Activated naive CD4-positive, alpha-beta T cell treated with anti-CD3 and anti-CD28 coated beads, Interleukin-2, amount 50 U/mL, for 24 hours (primary cell): ENCODE data around the gene PTPRG.

Source experiments
- H3K27ac Mint-ChIP-seq: one replicate; pipeline ENCODE4 v1.8.0; 2021; ENCODE audit warnings: mild to moderate bottlenecking, mixed read lengths
- H3K27me3 Mint-ChIP-seq: one replicate; pipeline ENCODE4 v1.8.0; 2021; ENCODE audit warnings: mixed read lengths
- H3K36me3 Mint-ChIP-seq: one replicate; pipeline ENCODE4 v1.8.0; 2021; ENCODE audit warnings: mixed read lengths
- H3K4me1 Mint-ChIP-seq: one replicate; pipeline ENCODE4 v1.8.0; 2021; ENCODE audit warnings: mixed read lengths
- H3K4me3 Mint-ChIP-seq: one replicate; pipeline ENCODE4 v1.8.0; 2021; ENCODE audit warnings: mild to moderate bottlenecking, mixed read lengths
- H3K9me3 Mint-ChIP-seq: one replicate; pipeline ENCODE4 v1.8.0; 2021; ENCODE audit warnings: mixed read lengths

The PTPRG gene

GRCh38 chr3:61617041-61617440, 55.7 kb downstream of the PTPRG start:
- Mint-ChIP-seq H3K27ac (no peak overlapping the region), H3K4me3 (no peak overlapping the region), H3K27me3 (peaks cover 3% of the 10 kb centered on the region), H3K4me1 (no peaks in the 10 kb centered on the region), H3K9me3 (no peaks in the 10 kb centered on the region), H3K36me3 (no peaks in the 10 kb centered on the region)

GRCh38 chr3:61617651-61618050, 56.3 kb downstream of the PTPRG start:
- H3K9me3 Mint-ChIP-seq: no peaks in the 10 kb centered on the region
- H3K27me3 Mint-ChIP-seq: peaks cover 3% of the 10 kb centered on the region
- no peaks in the 10 kb centered on the region for H3K36me3 Mint-ChIP-seq
- H3K27ac Mint-ChIP-seq: no peak overlapping the region
- H3K4me1 Mint-ChIP-seq: no peaks in the 10 kb centered on the region
- no peak overlapping the region for H3K4me3 Mint-ChIP-seq

GRCh38 chr3:61618231-61618630, 56.9 kb downstream of the PTPRG start:
- no peak overlapping the region for H3K27ac Mint-ChIP-seq

GRCh38 chr3:61618871-61619270, 57.5 kb downstream of the PTPRG start:
- Mint-ChIP-seq H3K27ac (no peak overlapping the region), H3K4me3 (no peak overlapping the region), H3K36me3 (no peaks in the 10 kb centered on the region), H3K9me3 (no peaks in the 10 kb centered on the region), H3K27me3 (peaks cover 3% of the 10 kb centered on the region), H3K4me1 (no peaks in the 10 kb centered on the region)

More at GRCh38 chr3:61618231-61618630, 56.9 kb downstream of the PTPRG start:
- Mint-ChIP-seq H3K36me3 (no peaks in the 10 kb centered on the region), H3K4me1 (no peaks in the 10 kb centered on the region), H3K4me3 (no peak overlapping the region), H3K27me3 (peaks cover 3% of the 10 kb centered on the region), H3K9me3 (no peaks in the 10 kb centered on the region)

DNA sequence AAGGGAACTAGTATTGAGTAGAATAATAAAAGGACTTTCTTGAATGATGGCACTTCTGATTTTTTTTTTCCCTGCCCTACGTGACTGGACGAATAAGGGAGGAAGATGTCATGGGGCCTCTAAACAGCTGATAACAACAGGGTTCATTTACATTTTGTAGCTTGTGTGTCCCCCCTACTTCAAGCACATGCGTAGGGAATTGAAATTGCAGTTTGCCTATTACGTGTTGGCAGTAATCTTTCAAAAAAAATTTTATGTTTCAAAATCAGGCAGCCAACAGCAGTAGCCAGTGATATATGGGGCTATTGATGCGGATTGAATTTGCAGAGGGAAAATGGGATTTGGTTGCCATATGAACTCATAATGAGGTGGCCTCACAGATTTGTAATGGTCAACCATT, 58.7 kb downstream of the PTPRG start:
- H3K27me3 Mint-ChIP-seq: peaks cover 3% of the 10 kb centered on the region
- no peaks in the 10 kb centered on the region for H3K36me3 Mint-ChIP-seq
- H3K4me3 Mint-ChIP-seq: no peak overlapping the region
- H3K4me1 Mint-ChIP-seq: no peaks in the 10 kb centered on the region
- H3K9me3 Mint-ChIP-seq: no peaks in the 10 kb centered on the region
- no peak overlapping the region for H3K27ac Mint-ChIP-seq

GRCh38 chr3:61624300-61624699, 62.9 kb downstream of the PTPRG start:
- no peak overlapping the region for H3K27ac Mint-ChIP-seq
- H3K36me3 Mint-ChIP-seq: no peaks in the 10 kb centered on the region
- H3K4me3 Mint-ChIP-seq: no peak overlapping the region
- no peaks in the 10 kb centered on the region for H3K4me1 Mint-ChIP-seq
- H3K9me3 Mint-ChIP-seq: no peaks in the 10 kb centered on the region
- peaks cover 1% of the 10 kb centered on the region for H3K27me3 Mint-ChIP-seq

DNA sequence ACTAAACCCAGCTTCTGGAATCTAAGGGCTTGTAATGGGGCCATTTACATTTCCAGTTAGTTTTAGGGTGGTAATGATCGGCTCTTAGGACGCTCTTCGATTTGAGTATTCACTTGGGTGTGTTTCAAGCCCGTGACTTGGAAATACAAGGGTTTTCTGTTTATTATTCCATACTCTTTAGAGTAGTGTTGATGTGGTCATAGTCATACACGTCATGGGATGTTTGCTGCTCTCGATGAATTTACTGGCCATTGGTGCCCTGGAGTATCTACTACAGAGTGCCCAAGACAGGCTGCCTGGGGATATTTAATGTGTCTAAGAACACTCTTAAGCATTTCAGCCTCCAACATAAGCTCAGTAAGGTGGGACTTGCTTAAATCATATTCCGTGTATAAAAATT, 64.1 kb downstream of the PTPRG start:
- H3K4me1 Mint-ChIP-seq: no peaks in the 10 kb centered on the region
- peaks cover 1% of the 10 kb centered on the region for H3K27me3 Mint-ChIP-seq
- no peak overlapping the region for H3K27ac Mint-ChIP-seq
- no peaks in the 10 kb centered on the region for H3K36me3 Mint-ChIP-seq
- H3K4me3 Mint-ChIP-seq: no peak overlapping the region
- H3K9me3 Mint-ChIP-seq: no peaks in the 10 kb centered on the region

GRCh38 chr3:61626484-61626883, 65.1 kb downstream of the PTPRG start:
- H3K27me3 Mint-ChIP-seq: peaks cover 1% of the 10 kb centered on the region
- H3K36me3 Mint-ChIP-seq: no peaks in the 10 kb centered on the region
- H3K9me3 Mint-ChIP-seq: no peaks in the 10 kb centered on the region
- no peak overlapping the region for H3K27ac Mint-ChIP-seq
- H3K4me3 Mint-ChIP-seq: no peak overlapping the region
- H3K4me1 Mint-ChIP-seq: no peaks in the 10 kb centered on the region

DNA sequence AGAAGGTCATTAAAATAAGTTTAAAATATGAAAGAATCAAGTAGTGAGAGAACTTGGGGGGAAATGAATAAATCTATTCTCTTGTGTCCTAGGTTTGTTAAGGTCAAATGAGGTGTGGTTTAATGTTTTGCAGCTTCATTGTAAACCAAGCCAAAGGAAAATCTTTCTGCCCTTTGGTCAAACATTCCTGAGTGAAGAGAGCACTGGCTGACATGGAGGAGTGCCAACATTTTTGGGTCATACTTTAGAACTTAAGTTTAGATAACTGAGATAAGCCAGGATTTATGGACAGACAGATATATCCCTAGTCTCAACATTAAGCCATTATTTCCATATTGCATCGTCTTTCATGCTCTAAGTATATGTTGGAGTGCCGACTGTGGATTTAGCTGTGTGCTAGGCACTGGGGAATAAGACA, 66.4 kb downstream of the PTPRG start:
- no peaks in the 10 kb centered on the region for H3K9me3 Mint-ChIP-seq
- no peaks in the 10 kb centered on the region for H3K36me3 Mint-ChIP-seq
- H3K27me3 Mint-ChIP-seq: peaks cover 1% of the 10 kb centered on the region
- no peak overlapping the region for H3K27ac Mint-ChIP-seq
- H3K4me3 Mint-ChIP-seq: no peak overlapping the region
- H3K4me1 Mint-ChIP-seq: no peaks in the 10 kb centered on the region

- peaks cover 3% of the 10 kb centered on the region for H3K27me3 Mint-ChIP-seq
- H3K9me3 Mint-ChIP-seq: no peaks in the 10 kb centered on the region
- H3K36me3 Mint-ChIP-seq: no peaks in the 10 kb centered on the region
- no peak overlapping the region for H3K4me3 Mint-ChIP-seq
- H3K4me1 Mint-ChIP-seq: no peaks in the 10 kb centered on the region
- no peak overlapping the region for H3K27ac Mint-ChIP-seq
Measured at GRCh38 chr3:61628636-61629035, 67.3 kb downstream of the PTPRG start.

DNA sequence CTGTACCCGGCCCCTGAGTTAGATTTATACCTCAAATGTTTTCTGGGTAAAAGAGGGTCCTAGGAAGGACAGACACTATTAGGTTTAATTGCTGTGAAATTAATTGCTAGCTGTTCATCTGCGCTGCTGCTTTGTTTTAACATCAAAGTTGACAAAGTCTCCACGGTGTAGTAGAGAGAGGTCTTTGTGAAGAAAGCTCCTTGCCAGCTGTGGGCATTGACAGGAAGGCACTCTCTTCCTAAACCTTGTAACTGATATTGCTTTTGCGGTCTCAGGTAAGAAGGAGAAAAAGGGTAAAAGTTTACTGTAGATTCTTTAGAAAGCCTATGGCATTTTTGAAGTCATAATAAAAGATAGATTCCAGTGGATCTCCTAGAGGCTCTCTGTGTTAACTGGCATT, 68.1 kb downstream of the PTPRG start:
- peaks cover 3% of the 10 kb centered on the region for H3K27me3 Mint-ChIP-seq
- no peak overlapping the region for H3K4me3 Mint-ChIP-seq
- no peaks in the 10 kb centered on the region for H3K36me3 Mint-ChIP-seq
- H3K9me3 Mint-ChIP-seq: no peaks in the 10 kb centered on the region
- H3K27ac Mint-ChIP-seq: no peak overlapping the region
- no peaks in the 10 kb centered on the region for H3K4me1 Mint-ChIP-seq

- no peak overlapping the region for H3K27ac Mint-ChIP-seq
- peaks cover 3% of the 10 kb centered on the region for H3K27me3 Mint-ChIP-seq
- no peaks in the 10 kb centered on the region for H3K4me1 Mint-ChIP-seq
- no peaks in the 10 kb centered on the region for H3K36me3 Mint-ChIP-seq
- no peaks in the 10 kb centered on the region for H3K9me3 Mint-ChIP-seq
- no peak overlapping the region for H3K4me3 Mint-ChIP-seq
Measured at GRCh38 chr3:61631108-61631769, 69.9 kb downstream of the PTPRG start.

GRCh38 chr3:61632568-61633175, 71.3 kb downstream of the PTPRG start:
- no peaks in the 10 kb centered on the region for H3K9me3 Mint-ChIP-seq
- no peaks in the 10 kb centered on the region for H3K4me1 Mint-ChIP-seq
- peaks cover 3% of the 10 kb centered on the region for H3K27me3 Mint-ChIP-seq
- H3K27ac Mint-ChIP-seq: no peak overlapping the region
- H3K4me3 Mint-ChIP-seq: no peak overlapping the region
- H3K36me3 Mint-ChIP-seq: no peaks in the 10 kb centered on the region

DNA sequence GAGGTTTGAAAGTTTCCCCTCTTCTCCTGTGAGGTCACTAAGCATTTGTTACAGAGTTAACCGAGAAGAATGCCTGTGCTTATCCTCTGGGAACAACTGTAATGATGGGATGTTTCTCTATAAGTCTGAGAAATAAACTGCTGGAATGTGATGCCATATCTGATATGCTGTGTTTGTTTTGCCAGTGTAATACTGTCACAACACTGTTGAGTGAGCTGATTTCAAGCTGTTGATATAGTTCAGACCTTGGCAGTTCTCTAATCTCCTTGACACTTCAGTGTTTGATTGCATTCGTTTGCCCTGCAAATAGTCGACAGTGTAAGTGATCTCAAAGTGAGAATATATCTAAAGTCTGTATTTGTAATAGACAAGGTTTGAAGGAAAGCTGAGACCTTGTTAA, 73.3 kb downstream of the PTPRG start:
- no peak overlapping the region for H3K4me3 Mint-ChIP-seq
- no peaks in the 10 kb centered on the region for H3K4me1 Mint-ChIP-seq
- H3K27ac Mint-ChIP-seq: no peak overlapping the region
- no peaks in the 10 kb centered on the region for H3K36me3 Mint-ChIP-seq
- no peaks in the 10 kb centered on the region for H3K9me3 Mint-ChIP-seq
- H3K27me3 Mint-ChIP-seq: peaks cover 2% of the 10 kb centered on the region

DNA sequence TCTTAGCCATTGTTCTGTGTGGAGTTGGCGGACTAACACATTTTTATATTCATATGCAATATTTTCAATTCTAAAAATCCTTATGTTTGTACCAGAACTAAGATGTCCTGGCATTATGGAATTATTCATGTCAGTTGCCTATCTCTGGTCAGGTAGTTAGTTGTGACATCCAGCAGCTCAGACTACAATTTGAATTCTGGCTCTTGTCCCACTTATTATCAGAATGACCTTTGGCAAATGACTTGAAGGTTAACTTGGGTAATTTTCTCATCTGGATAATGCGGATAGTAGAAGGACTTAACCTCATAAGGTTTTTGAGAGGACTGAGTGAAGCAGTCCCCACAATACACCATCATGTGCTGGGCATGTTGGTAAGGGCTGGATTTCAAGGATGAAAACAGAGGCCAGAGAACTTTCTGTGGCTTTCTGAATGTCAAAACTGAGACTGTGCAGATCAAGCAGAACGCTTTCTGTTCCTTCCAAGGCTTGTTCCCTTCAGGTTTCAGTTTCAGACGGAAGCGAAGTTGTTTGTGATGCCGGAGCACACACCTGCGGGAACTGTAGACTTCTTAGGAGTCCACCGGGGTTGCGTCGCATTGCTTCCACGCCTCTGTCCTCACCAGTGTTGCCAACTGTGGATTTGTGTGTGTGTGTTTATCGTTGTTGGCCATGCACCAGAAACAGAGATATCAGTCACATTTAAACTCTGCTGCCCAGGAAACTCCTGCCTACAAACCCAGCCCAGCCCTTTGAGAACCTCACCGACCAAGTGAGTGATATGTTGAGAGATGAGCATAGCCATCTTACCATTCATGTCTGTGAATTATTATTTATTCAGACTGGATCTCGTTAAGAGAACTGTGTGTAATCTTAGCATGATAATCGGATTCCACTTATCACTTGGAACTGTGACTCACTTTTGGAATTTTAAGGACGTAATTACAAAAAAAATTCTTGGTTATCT, 76.0 kb downstream of the PTPRG start:
- no peaks in the 10 kb centered on the region for H3K36me3 Mint-ChIP-seq
- peaks cover 2% of the 10 kb centered on the region for H3K27me3 Mint-ChIP-seq
- no peaks in the 10 kb centered on the region for H3K4me1 Mint-ChIP-seq
- no peak overlapping the region for H3K4me3 Mint-ChIP-seq
- no peaks in the 10 kb centered on the region for H3K9me3 Mint-ChIP-seq
- no peak overlapping the region for H3K27ac Mint-ChIP-seq

- H3K4me1 Mint-ChIP-seq: no peaks in the 10 kb centered on the region
- no peaks in the 10 kb centered on the region for H3K9me3 Mint-ChIP-seq
- no peak overlapping the region for H3K27ac Mint-ChIP-seq
- no peak overlapping the region for H3K4me3 Mint-ChIP-seq
- H3K27me3 Mint-ChIP-seq: peaks cover 3% of the 10 kb centered on the region
- H3K36me3 Mint-ChIP-seq: no peaks in the 10 kb centered on the region
Measured at GRCh38 chr3:61638741-61639140, 77.4 kb downstream of the PTPRG start.
